Liver (tissue), 9 donors: ENCODE data around the gene CHIC2. TPM values are rescaled to one million over a fixed set of nuclear protein-coding genes. Genes with fewer than 3 reads are reported as not detected.

Experiments used
- DNase-seq: peaks from one replicate; pipeline ENCODE4 v3.0.0-alpha.2; 2017; ENCODE audit warnings: low spot score
- H3K27ac ChIP-seq, 2 donors: one replicate each; pipeline ENCODE4 v1.7.0; 2013; ENCODE audit warnings: inconsistent platforms in 2 of 2, low read length in 2 of 2, control low read depth in 1 of 2, low read depth in 1 of 2, mild to moderate bottlenecking in 1 of 2
- H3K27me3 ChIP-seq, 4 donors: one replicate each; pipeline versions ENCODE4 v1.6.1 to v1.7.0; 2013; ENCODE audit warnings: low read length in 3 of 4, inconsistent platforms in 1 of 4, mild to moderate bottlenecking in 1 of 4, moderate library complexity in 1 of 4; ENCODE audit not compliant: control insufficient read depth in 4 of 4, insufficient read depth in 4 of 4
- H3K36me3 ChIP-seq, 4 donors: one replicate each; pipeline versions ENCODE4 v1.6.1 to v1.7.0; 2013; ENCODE audit warnings: low read length in 3 of 4, mild to moderate bottlenecking in 3 of 4, low read depth in 1 of 4, moderate library complexity in 1 of 4; ENCODE audit not compliant: control insufficient read depth in 4 of 4, insufficient read depth in 3 of 4
- H3K4me1 ChIP-seq, 4 donors: one replicate each; pipeline versions ENCODE4 v1.6.1 to v1.7.0; 2013; ENCODE audit warnings: low read length in 3 of 4, mild to moderate bottlenecking in 3 of 4, moderate library complexity in 1 of 4; ENCODE audit not compliant: control insufficient read depth in 4 of 4, insufficient read depth in 4 of 4
- H3K4me3 ChIP-seq, 3 donors: one replicate each; pipeline versions ENCODE4 v1.6.1 to v1.7.0; 2013; ENCODE audit warnings: low read length in 3 of 3, control low read depth in 1 of 3, low read depth in 1 of 3, mild to moderate bottlenecking in 1 of 3
- H3K9ac ChIP-seq, 2 donors: one replicate each; pipeline ENCODE4 v1.7.0; 2013; ENCODE audit warnings: low read length in 2 of 2, mild to moderate bottlenecking in 2 of 2, moderate library complexity in 2 of 2, control low read depth in 1 of 2, low read depth in 1 of 2
- H3K9me3 ChIP-seq, 4 donors: one replicate each; pipeline versions ENCODE4 v1.6.1 to v1.7.0; 2013; ENCODE audit warnings: low read length in 3 of 4; ENCODE audit not compliant: control insufficient read depth in 4 of 4
- EGR1 ChIP-seq, 2 donors: IDR thresholded peaks; 2 replicates each; pipeline ENCODE4 v1.6.1; 2016 to 2018; ENCODE audit warnings: antibody characterized with exemption in 2 of 2, low read depth in 2 of 2
- FOXA1 ChIP-seq: IDR thresholded peaks from 2 replicates; pipeline ENCODE4 v1.6.1; 2016; ENCODE audit warnings: antibody characterized with exemption
- FOXA2 ChIP-seq: IDR thresholded peaks from 2 replicates; pipeline ENCODE4 v1.6.1; 2016; ENCODE audit warnings: antibody characterized with exemption
- GABPA ChIP-seq, 2 donors: IDR thresholded peaks in 1 of 2; conservative IDR thresholded peaks in 1 of 2; 2 replicates each; pipeline ENCODE4 v1.6.1; 2016; ENCODE audit warnings: antibody characterized with exemption in 2 of 2, mild to moderate bottlenecking in 1 of 2, moderate library complexity in 1 of 2
- HNF4A ChIP-seq, 2 donors: conservative IDR thresholded peaks; 2 replicates each; pipeline ENCODE4 v1.6.1; 2016; ENCODE audit warnings: antibody characterized with exemption in 2 of 2, mild to moderate bottlenecking in 2 of 2
- HNF4G ChIP-seq: IDR thresholded peaks from 2 replicates; pipeline ENCODE4 v1.6.1; 2016; ENCODE audit warnings: antibody characterized with exemption
- JUND ChIP-seq, 2 donors: IDR thresholded peaks; 2 replicates each; pipeline ENCODE4 v1.6.1; 2016; ENCODE audit warnings: antibody characterized with exemption in 2 of 2
- NR2F2 ChIP-seq: IDR thresholded peaks from 2 replicates; pipeline ENCODE4 v1.6.1; 2016; ENCODE audit warnings: antibody characterized with exemption
- RAD21 ChIP-seq, 2 donors: IDR thresholded peaks; 2 replicates each; pipeline ENCODE4 v1.6.1; 2016; ENCODE audit warnings: antibody characterized with exemption in 2 of 2, mild to moderate bottlenecking in 2 of 2
- RXRA ChIP-seq, 2 donors: IDR thresholded peaks; 2 replicates each; pipeline ENCODE4 v1.6.1; 2017 to 2018; ENCODE audit warnings: antibody characterized with exemption in 2 of 2, mild to moderate bottlenecking in 1 of 2
- SP1 ChIP-seq: IDR thresholded peaks from 2 replicates; pipeline ENCODE4 v1.6.1; 2018; ENCODE audit warnings: antibody characterized with exemption, mild to moderate bottlenecking
- TAF1 ChIP-seq: conservative IDR thresholded peaks from 2 replicates; pipeline ENCODE4 v1.6.1; 2016; ENCODE audit warnings: antibody characterized with exemption, mild to moderate bottlenecking
- YY1 ChIP-seq: IDR thresholded peaks from 2 replicates; pipeline ENCODE4 v1.6.1; 2016; ENCODE audit warnings: antibody characterized with exemption, mild to moderate bottlenecking
- WGBS: extraction: QIAGEN DNeasy Blood & Tissue Kit; methylation state at CpG from one replicate; pipeline ENCODE4 v1.1.7; 2013; 5-methylcytosine and 5-hydroxymethylcytosine counted together
- polyA plus RNA-seq, 2 donors: library from polyadenylated mRNA; stranded (reverse) in 1 of 2; unstranded in 1 of 2; fragments of 200-250 nt in 1 of 2; fragments of >200 nt in 1 of 2; fragmentation: Nextera tagmentation in 1 of 2; extraction: Ambion mirVana in 1 of 2; gene quantifications; one replicate each; pipeline versions ENCODE4 v1.2.1 to v1.2.3, GENCODE V29; 2013 to 2015
- total RNA-seq, 2 donors: library from RNA; depleted of rRNA; stranded (reverse); fragments of >200 nt; gene quantifications; one replicate each; pipeline ENCODE4 v1.2.3, GENCODE V29; 2014
- TF ChIP-seq, protein P1 (sequence below): IDR thresholded peaks from 2 replicates; pipeline ENCODE4 v1.6.1; 2016; ENCODE audit warnings: antibody characterized with exemption
- TF ChIP-seq, protein P2 (sequence below): IDR thresholded peaks from 2 replicates; pipeline ENCODE4 v1.6.1; 2016; ENCODE audit warnings: antibody characterized with exemption
- TF ChIP-seq, protein P3 (sequence below): IDR thresholded peaks from 2 replicates; pipeline ENCODE4 v1.6.1; 2016; ENCODE audit warnings: antibody characterized with exemption, mild to moderate bottlenecking
- TF ChIP-seq, protein P4 (sequence below): fragments of 150-350 bp; IDR thresholded peaks from 2 replicates; pipeline ENCODE4 v1.5.1; 2017; ENCODE audit warnings: improper control_type of control experiment, low read depth, low read length; ENCODE audit not compliant: missing input control
- TF ChIP-seq, protein P5 (sequence below): IDR thresholded peaks from 2 replicates; pipeline ENCODE4 v1.6.1; 2016; ENCODE audit warnings: antibody characterized with exemption
- donor health status: healthy.
- donor health status: healthy.
- donor health status: healthy.
- donor health status: healthy.
- donor health status: healthy.

CHIC2 gene
- total and polyA plus RNA-seq, 4 donors, result 9.3 to 26.2 (median 18.4) TPM

DNA sequence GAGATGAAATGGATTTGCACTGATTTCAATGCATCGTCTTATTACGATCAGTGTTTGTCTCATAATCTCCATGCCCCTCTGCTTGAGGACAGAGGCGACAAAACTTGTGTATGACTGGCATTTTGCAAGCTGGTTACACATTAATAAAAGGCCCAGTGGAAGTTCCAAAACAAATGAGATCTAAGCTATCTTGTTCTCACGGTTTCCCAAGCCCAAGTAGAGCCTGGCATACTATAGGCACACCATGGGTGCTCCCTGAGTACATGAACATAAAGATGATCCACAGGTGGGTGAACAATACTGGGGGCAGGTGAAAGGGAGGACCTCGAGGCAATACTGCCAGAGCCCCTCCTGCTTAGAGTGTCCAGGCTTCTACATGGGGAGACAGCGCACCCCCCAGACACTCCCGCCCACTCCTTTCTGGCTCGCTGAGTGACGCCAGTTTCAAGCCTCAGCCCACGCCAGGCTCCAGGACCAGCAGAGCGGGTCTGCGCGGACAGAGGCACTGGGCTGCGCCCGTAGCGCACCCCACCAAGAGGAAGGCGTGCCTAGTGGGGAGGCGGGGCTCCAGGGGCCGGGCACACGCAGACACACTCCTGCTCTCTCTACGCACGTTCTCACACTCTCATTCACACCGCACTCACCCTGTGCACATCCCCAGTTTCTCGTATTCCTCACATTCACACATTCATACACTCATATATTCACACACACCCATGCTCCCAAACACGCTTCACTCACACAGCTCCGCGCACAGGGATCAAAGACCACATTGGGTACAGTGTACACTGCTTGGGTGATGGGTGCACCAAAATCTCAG is 26.6 kb upstream of the CHIC2 start:
- Histone ChIP-seq H3K9ac (peak overlapping the region; percentile 67 to 86), H3K4me1 (peaks cover 0 to 26% (median 11%) of the 10 kb centered on the region in 4 donors), H3K9me3 (no peaks in the 10 kb centered on the region), H3K36me3 (no peaks in the 10 kb centered on the region), H3K27me3 (no peaks in the 10 kb centered on the region), H3K4me3 (peak overlapping the region; percentile 49 to 59 (median 52)), H3K27ac (peak overlapping the region; percentile 82 to 95)
- TF ChIP-seq HNF4A (conservative IDR thresholded peaks at IDR 0.05) (no peak), EGR1 (IDR thresholded peaks at IDR 0.05; ENCODE audit: low read depth in 2 of 2) (peak; percentile 78 to 87), NR2F2 (no peak), SP1 (peak; percentile 50), HNF4G (no peak), TAF1 (no peak), GABPA (IDR thresholded peaks at IDR 0.05 in 1 of 2, conservative IDR thresholded peaks at IDR 0.05 in 1 of 2) (no peak), RAD21 (IDR thresholded peaks at IDR 0.05) (no peak), RXRA (IDR thresholded peaks at IDR 0.05) (peak; percentile 20 to 41), FOXA2 (no peak), YY1 (peak; percentile 68)
- TF ChIP-seq, protein P1, sequence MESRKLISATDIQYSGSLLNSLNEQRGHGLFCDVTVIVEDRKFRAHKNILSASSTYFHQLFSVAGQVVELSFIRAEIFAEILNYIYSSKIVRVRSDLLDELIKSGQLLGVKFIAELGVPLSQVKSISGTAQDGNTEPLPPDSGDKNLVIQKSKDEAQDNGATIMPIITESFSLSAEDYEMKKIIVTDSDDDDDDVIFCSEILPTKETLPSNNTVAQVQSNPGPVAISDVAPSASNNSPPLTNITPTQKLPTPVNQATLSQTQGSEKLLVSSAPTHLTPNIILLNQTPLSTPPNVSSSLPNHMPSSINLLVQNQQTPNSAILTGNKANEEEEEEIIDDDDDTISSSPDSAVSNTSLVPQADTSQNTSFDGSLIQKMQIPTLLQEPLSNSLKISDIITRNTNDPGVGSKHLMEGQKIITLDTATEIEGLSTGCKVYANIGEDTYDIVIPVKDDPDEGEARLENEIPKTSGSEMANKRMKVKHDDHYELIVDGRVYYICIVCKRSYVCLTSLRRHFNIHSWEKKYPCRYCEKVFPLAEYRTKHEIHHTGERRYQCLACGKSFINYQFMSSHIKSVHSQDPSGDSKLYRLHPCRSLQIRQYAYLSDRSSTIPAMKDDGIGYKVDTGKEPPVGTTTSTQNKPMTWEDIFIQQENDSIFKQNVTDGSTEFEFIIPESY, result peak; percentile 42
- TF ChIP-seq, protein P2, sequence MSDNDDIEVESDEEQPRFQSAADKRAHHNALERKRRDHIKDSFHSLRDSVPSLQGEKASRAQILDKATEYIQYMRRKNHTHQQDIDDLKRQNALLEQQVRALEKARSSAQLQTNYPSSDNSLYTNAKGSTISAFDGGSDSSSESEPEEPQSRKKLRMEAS, result no peak
- DNase-seq, result no peak
- WGBS, result 9% methylated on average over 27 of the region's 27 CpGs

DNA sequence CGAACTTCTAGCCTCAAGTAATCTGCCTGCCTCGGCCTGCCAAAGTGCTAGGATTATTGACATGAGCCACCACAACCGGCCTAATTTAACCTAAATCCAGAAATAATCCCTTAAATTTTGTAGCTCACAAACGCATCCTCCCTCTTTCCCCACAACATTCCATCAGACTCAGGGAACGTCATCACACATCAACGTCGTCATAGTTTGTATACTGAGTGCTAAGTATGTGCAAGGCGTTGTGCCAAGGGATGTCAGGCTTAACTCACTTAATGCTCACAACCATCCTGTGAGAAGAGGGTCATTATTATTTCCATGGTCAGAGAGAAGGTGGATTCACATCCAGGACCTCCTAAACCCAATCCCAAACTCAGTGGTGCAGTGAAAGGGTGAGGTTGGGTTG is 26.0 kb upstream of the CHIC2 start:
- Histone ChIP-seq H3K9me3 (no peaks in the 10 kb centered on the region), H3K27me3 (no peaks in the 10 kb centered on the region), H3K27ac (peak overlapping the region; percentile 82 to 95), H3K4me1 (peaks cover 0 to 26% (median 12%) of the 10 kb centered on the region in 4 donors), H3K9ac (peak overlapping the region in 1 of 2 donors; percentile 65), H3K36me3 (no peaks in the 10 kb centered on the region), H3K4me3 (peak overlapping the region in 2 of 3 donors; percentile 34 to 52)
- TF ChIP-seq, protein P3, sequence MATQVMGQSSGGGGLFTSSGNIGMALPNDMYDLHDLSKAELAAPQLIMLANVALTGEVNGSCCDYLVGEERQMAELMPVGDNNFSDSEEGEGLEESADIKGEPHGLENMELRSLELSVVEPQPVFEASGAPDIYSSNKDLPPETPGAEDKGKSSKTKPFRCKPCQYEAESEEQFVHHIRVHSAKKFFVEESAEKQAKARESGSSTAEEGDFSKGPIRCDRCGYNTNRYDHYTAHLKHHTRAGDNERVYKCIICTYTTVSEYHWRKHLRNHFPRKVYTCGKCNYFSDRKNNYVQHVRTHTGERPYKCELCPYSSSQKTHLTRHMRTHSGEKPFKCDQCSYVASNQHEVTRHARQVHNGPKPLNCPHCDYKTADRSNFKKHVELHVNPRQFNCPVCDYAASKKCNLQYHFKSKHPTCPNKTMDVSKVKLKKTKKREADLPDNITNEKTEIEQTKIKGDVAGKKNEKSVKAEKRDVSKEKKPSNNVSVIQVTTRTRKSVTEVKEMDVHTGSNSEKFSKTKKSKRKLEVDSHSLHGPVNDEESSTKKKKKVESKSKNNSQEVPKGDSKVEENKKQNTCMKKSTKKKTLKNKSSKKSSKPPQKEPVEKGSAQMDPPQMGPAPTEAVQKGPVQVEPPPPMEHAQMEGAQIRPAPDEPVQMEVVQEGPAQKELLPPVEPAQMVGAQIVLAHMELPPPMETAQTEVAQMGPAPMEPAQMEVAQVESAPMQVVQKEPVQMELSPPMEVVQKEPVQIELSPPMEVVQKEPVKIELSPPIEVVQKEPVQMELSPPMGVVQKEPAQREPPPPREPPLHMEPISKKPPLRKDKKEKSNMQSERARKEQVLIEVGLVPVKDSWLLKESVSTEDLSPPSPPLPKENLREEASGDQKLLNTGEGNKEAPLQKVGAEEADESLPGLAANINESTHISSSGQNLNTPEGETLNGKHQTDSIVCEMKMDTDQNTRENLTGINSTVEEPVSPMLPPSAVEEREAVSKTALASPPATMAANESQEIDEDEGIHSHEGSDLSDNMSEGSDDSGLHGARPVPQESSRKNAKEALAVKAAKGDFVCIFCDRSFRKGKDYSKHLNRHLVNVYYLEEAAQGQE, result no peak
- TF ChIP-seq, protein P4, sequence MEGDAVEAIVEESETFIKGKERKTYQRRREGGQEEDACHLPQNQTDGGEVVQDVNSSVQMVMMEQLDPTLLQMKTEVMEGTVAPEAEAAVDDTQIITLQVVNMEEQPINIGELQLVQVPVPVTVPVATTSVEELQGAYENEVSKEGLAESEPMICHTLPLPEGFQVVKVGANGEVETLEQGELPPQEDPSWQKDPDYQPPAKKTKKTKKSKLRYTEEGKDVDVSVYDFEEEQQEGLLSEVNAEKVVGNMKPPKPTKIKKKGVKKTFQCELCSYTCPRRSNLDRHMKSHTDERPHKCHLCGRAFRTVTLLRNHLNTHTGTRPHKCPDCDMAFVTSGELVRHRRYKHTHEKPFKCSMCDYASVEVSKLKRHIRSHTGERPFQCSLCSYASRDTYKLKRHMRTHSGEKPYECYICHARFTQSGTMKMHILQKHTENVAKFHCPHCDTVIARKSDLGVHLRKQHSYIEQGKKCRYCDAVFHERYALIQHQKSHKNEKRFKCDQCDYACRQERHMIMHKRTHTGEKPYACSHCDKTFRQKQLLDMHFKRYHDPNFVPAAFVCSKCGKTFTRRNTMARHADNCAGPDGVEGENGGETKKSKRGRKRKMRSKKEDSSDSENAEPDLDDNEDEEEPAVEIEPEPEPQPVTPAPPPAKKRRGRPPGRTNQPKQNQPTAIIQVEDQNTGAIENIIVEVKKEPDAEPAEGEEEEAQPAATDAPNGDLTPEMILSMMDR, result no peak
- TF ChIP-seq RXRA (IDR thresholded peaks at IDR 0.05) (no peak), EGR1 (IDR thresholded peaks at IDR 0.05; ENCODE audit: low read depth in 2 of 2) (no peak), RAD21 (IDR thresholded peaks at IDR 0.05) (no peak), TAF1 (no peak), JUND (IDR thresholded peaks at IDR 0.05) (no peak), HNF4A (conservative IDR thresholded peaks at IDR 0.05) (no peak), NR2F2 (no peak), HNF4G (no peak), FOXA1 (no peak), SP1 (no peak)
- TF ChIP-seq, protein P5, sequence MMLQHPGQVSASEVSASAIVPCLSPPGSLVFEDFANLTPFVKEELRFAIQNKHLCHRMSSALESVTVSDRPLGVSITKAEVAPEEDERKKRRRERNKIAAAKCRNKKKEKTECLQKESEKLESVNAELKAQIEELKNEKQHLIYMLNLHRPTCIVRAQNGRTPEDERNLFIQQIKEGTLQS, result no peak
- TF ChIP-seq, protein P2, result no peak
- no peak for DNase-seq
- WGBS, result 61% methylated on average over 8 of the region's 8 CpGs
